GM18519 (cell line): ENCODE measurements around the gene TRPV4.

Experiments
- ATAC-seq: cut with Tn5 transposase; IDR thresholded peaks from one replicate; pipeline ENCODE4 v1.9.1; 2021; ENCODE audit warnings: mild to moderate bottlenecking, moderate library complexity; ENCODE audit not compliant: unreplicated experiment, low FRiP score

Gene TRPV4

GRCh38 chr12:109830267-109830666, 2.9 kb downstream of the TRPV4 start:
- no peak for ATAC-seq

DNA sequence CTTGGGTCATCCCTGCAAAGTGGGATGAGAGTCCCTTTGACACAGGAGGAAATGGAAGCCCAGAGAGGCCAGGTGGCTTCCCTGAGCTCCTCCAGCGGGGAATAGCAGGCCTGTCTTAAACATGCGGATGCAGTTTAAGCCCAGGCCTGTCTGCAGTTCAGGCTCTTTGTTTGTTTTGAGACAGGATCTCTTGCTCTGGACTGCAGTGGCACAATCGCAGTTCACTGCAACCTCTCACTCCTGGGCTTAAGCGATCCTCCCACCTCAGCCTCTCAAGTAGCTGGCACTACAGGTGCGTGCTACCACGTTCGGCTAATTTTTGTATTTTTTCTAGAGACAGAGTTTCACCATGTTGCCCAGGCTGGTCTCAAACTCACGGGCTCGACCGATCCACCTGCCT, 3.5 kb downstream of the TRPV4 start:
- ATAC-seq: no peak

DNA sequence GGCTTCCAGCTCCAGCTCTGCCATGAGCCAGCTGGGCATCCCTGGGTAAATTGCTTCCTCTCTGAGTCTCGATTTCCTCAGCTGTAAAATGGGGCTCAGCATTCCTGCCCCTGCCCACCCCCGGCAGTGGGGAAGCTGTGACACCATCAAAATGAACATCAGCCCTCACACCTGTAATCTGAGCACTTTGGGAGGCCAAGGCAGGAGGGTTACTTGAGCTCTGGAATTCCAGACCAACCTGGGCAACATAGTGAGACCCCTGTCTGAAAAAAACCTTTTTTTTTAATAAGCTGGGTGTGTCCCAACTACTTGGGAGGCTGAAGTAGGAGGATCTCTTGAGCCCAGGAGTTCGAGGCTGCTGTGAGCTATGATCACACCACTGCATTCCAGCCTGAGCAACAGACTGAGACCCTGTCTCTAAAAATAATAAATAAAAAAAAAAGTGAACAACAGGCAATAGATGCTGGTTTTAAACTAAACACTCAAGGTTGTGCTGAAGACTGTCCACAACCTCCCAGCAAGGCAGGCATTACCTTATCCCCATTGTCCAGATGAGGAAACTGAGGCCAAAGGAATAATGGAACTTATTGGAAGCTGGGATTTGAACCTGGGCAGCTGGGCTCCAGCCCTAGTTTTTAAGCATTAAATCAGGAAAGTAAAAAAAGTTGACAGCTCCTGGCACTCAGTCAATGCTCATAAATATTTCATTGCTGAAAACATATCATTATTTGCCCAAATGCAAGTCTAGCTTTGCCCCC, 4.3 kb downstream of the TRPV4 start:
- no peak for ATAC-seq

- ATAC-seq: no peak
Observed at GRCh38 chr12:109827566-109828550, 5.3 kb downstream of the TRPV4 start.

GRCh38 chr12:109827080-109827479, 6.1 kb downstream of the TRPV4 start:
- ATAC-seq: no peak

DNA sequence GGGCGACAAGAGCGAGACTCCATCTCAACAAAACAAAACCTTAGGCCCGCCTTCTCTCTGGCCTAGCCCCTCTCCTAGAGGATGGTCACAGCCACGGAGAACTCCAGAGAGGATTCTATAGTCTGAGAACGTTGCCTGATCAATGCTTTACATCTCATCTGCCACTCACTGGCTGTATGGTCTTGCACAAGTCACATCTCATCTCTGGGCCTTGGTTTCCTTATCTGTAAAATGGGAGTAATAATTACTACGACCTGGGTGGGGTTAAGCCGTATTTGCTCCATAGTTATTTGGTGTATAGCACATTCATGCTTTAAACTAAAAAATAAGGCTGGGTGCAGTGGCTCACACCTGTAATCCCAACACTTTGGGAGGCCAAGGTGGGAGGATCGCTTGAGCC, 8.5 kb downstream of the TRPV4 start:
- ATAC-seq: no peak

- no peak for ATAC-seq
Observed at GRCh38 chr12:109822951-109823411, 10.2 kb downstream of the TRPV4 start.

- no peak for ATAC-seq
Observed at GRCh38 chr12:109822416-109822815, 10.8 kb downstream of the TRPV4 start.

DNA sequence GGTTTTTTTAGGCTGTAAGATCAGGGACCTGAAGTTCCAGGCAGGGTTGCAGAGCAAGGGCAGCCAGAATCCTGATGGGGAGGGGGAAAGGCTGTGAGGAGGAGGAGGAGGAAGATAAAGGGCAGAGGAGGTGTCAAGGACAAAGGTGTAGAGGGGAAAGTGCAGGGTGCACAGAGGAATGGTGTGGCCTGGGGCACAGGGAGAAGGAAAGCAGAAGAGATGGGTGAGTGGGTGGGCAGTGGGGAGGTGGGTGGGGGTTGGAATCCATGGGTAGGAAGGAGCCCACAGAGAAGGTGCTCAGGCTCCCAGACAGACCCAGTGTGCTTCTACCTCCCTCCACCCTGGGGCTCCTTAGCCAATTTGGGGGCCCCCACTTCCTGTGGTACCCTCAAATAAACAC, 11.2 kb downstream of the TRPV4 start:
- ATAC-seq: no peak

DNA sequence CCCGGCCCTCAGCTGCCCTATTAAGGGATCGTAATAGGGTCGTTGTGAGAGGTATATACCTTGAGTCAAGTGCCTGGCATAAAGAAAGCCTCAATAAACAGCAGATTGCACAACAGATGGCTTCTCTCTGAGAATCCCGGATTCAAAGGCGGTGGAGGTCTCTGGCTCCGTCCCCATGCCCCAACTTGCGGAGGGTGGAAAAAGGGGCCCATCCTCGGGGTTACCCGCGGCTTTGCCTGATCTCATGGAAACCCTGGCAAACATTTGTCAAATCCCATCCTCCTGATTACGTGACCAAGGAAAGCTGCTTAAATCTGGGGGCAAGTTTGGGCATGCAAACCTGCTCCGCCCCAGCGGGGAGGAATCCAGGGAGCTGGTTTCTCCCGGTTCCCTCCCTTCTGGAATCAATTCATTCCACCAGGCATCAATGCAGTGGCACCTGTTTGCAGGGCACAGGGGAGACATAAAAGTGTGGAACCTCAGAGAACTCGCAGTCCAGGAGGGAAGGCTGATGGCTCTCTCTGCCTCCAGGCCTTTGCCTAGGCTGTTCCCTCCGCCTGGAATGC, 12.3 kb downstream of the TRPV4 start:
- ATAC-seq: no peak

- no peak for ATAC-seq
Observed at GRCh38 chr12:109818905-109819500, 14.2 kb downstream of the TRPV4 start.

GRCh38 chr12:109818253-109818652, 14.9 kb downstream of the TRPV4 start:
- ATAC-seq: no peak

- no peak for ATAC-seq
Observed at GRCh38 chr12:109817627-109818231, 15.5 kb downstream of the TRPV4 start.

DNA sequence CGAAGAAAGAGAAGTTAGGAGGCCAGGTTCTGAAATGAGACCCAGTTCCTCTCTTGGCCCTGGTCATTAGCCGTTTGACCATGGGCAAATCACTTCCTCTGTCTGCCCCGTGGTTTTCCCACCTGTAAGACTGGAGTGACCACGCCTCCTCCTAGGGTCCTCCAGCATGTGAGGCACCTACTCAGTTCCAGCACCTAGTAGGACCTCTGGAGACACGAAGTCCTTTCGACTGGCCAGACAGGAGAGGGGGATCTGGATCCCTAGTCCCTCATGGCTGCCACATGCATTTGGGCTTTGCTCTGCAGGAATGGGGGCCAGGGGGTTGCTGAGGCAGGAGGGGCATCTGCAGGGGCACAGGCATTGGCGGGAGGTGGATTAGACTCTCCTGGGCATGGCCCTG, 16.3 kb downstream of the TRPV4 start:
- ATAC-seq: no peak

- no peak for ATAC-seq
Observed at GRCh38 chr12:109815757-109816617, 17.2 kb downstream of the TRPV4 start.

GRCh38 chr12:109815225-109815624, 18.0 kb downstream of the TRPV4 start:
- ATAC-seq: no peak

DNA sequence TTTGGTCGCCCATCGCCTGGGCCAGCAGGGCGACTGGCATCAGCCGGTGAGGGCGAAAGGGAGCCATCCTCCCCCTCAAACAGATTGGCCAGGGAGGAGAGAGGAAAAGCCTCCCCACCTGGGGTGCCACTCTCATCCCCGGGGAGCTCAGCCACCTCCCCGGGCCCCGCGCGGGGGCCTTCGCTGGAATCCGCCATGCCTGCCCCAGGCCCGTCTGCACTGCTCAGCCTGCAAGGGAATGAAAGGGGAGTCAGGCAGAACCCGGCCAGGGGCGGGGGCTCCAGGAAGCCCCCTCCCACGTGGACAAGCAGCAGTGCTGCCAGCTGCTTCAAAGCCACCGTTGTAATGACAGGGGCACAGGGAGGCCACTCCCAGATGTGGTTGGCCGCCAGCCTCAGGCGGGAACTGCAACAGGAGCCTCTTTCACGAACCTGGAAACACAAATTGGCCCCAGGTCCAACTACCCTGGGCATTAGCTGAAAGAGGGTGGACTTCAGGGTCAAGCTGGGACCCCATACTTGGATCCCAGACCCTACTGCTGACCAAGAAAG, 18.5 kb downstream of the TRPV4 start:
- ATAC-seq: no peak

DNA sequence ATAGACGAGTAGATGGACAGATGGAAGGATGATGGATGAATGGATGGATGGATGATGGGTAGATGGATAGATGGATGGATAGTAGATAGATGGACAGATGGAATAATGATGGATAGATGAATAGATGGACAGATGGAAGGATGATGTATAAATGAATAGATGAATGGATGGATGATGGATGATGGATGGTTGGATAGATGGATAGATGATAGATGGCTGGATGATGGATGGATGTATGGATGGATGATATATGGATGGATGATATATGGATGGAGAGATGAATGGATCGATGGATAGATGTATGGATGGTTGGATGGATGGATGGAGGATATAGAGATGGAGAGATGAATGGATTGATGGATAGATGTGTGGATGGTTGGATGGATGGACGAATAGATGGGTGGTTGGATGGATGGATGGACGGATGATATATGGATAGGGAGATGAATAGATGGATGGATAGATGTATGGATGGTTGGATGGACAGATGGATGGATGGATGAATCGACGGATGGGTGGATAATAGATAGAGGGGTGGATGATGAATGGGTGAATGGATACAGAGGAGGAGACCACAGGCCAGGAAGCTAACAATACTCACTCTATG, 19.3 kb downstream of the TRPV4 start:
- no peak for ATAC-seq

DNA sequence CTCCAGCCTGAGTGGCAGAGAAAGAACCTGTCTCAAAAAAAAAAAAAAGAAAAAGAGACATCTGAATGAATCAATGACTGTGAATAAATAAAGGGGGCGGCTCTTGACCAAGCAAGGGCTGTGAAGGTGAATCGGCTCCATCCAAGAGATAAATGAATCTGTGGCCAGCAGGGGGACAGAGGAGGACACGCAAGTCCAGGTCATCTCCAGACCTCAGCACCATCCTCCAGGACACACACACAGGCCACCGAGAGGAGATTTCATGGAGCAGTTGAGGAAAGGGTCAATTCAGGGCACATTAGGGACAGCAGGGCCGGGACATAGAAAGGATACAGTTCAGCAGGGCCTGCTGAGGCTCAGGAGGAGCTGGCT, 21.6 kb downstream of the TRPV4 start:
- ATAC-seq: no peak
